ENCODE results near the gene COX19.

GRCh38 chr7:959271-959670, 16.1 kb downstream of the COX19 start:
- TF ChIP-seq CTCF (conservative IDR thresholded peaks at IDR 0.05 in 1 of 2, IDR thresholded peaks at IDR 0.05 in 1 of 2; ENCODE audit: low read depth in 1 of 2, low read length in 2 of 2): no peak
- no peak for TF ChIP-seq EZH2 (IDR thresholded peaks at IDR 0.05; ENCODE audit: low read length, missing control alignments)

All from fibroblast of lung (primary cell).